OCI-LY3 (cell line): ENCODE data around the gene BANP.

Source experiments
- H2AFZ ChIP-seq: fragments of 200-600, 300-600 bp; shearing (Covaris generic); 2 replicates; pipeline ENCODE4 v1.6.0; 2014; ENCODE audit warnings: antibody characterized with exemption, low read depth, low read length
- H3K27ac ChIP-seq: fragments of 200-600, 300-600 bp; sonication (generic); 2 replicates; pipeline ENCODE4 v1.5.1; 2014; ENCODE audit warnings: mild to moderate bottlenecking, low read length, moderate library complexity, mixed read lengths
- H3K27me3 ChIP-seq: fragments of 200-600, 300-600 bp; sonication (generic); 2 replicates; pipeline ENCODE4 v1.6.1; 2014; ENCODE audit warnings: low read depth, low read length, mixed read lengths
- H3K36me3 ChIP-seq: fragments of 200-600, 300-600 bp; sonication (generic); replicated peaks from 2 replicates; pipeline ENCODE3; 2014; ENCODE audit warnings: low read depth, low read length, mixed read lengths
- H3K4me1 ChIP-seq: fragments of 300-600, 200-600 bp; sonication (generic); 2 replicates; pipeline ENCODE4 v1.6.1; 2014; ENCODE audit warnings: low read length, mixed read lengths
- H3K4me2 ChIP-seq: fragments of 200-600, 300-600 bp; sonication (generic); 2 replicates; pipeline ENCODE4 v1.6.1; 2014; ENCODE audit warnings: low read length, mixed read lengths
- H3K4me3 ChIP-seq: fragments of 300-600, 200-600 bp; sonication (generic); 2 replicates; pipeline ENCODE4 v1.5.1; 2014; ENCODE audit warnings: antibody characterized with exemption, mild to moderate bottlenecking, low read length, moderate library complexity
- H3K79me2 ChIP-seq: fragments of 300-600, 200-600 bp; shearing (Covaris generic); 2 replicates; pipeline ENCODE4 v1.6.1; 2014; ENCODE audit warnings: mild to moderate bottlenecking, low read length, mixed read lengths
- H3K9ac ChIP-seq: fragments of 300-600, 200-600 bp; shearing (Covaris generic); 2 replicates; pipeline ENCODE4 v1.6.0; 2014; ENCODE audit warnings: mild to moderate bottlenecking, low read length, moderate library complexity
- H3K9me3 ChIP-seq: fragments of 200-600, 300-600 bp; shearing (Covaris generic); 2 replicates; pipeline ENCODE4 v1.6.1; 2014; ENCODE audit warnings: low read length, mixed read lengths; ENCODE audit not compliant: insufficient read depth
- H4K20me1 ChIP-seq: fragments of 200-600, 300-600 bp; sonication (generic); 2 replicates; pipeline ENCODE4 v1.6.1; 2016; ENCODE audit warnings: low read length, mixed read lengths; ENCODE audit not compliant: insufficient read depth
- CTCF ChIP-seq: fragments of 200-600, 300-600 bp; sonication (generic); IDR thresholded peaks from 2 replicates; pipeline ENCODE4 v1.5.1; 2014; ENCODE audit warnings: antibody characterized with exemption, low read length, low read depth
- EZH2phosphoT487 ChIP-seq: fragments of 200-600 bp; shearing (Covaris generic); IDR thresholded peaks from 2 replicates; pipeline ENCODE4 v1.6.1; 2018; ENCODE audit warnings: antibody characterized with exemption, mixed run types, low read depth

BANP gene

DNA sequence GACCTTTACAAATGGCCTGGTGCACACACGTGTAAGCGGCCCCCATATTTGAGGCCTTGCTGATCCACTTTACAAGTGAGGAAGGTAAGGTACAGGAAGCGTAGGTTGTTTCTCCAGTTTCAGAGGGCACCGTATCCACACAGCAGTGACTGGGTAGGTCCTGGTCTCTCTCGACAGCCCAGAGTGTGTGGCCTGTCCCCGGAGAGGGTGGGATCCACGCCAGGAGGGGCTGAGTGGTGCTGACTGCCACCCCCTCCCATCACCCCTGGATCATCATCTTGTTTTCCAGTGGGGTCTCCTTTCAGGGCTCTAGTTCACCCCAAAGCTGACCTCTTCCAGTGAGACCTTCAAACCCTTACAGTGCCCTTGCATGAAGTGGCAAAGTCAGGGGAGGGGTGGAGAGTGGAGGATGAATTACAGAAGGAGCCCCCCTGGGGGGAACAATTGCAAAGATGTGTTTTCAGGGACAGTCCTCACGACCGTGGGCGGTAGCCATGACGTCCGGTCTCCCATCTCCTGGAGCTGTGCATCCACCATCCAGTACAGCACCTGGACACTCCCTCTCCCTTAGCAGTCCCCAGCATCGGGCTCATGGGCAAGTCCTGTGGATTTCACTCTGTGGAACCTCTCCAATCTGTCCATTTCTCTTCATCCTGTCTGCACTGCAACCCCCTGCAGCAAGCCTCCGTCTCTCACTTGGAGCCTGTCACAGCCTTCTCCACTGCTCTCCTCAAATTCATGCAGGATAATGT, 4.5 kb upstream of the BANP start:
- Histone ChIP-seq H3K4me1 (peaks cover 8% of the 10 kb centered on the region), H4K20me1 (no peaks in the 10 kb centered on the region), H3K27ac (no peak overlapping the region), H3K27me3 (no peaks in the 10 kb centered on the region), H3K4me2 (no peak overlapping the region), H3K4me3 (no peak overlapping the region), H3K9ac (no peak overlapping the region), H3K79me2 (peaks cover 3% of the 10 kb centered on the region), H3K9me3 (no peaks in the 10 kb centered on the region), H3K36me3 (no peaks in the 10 kb centered on the region), H2AFZ (no peak overlapping the region)
- TF ChIP-seq CTCF (no peak), EZH2phosphoT487 (no peak)

DNA sequence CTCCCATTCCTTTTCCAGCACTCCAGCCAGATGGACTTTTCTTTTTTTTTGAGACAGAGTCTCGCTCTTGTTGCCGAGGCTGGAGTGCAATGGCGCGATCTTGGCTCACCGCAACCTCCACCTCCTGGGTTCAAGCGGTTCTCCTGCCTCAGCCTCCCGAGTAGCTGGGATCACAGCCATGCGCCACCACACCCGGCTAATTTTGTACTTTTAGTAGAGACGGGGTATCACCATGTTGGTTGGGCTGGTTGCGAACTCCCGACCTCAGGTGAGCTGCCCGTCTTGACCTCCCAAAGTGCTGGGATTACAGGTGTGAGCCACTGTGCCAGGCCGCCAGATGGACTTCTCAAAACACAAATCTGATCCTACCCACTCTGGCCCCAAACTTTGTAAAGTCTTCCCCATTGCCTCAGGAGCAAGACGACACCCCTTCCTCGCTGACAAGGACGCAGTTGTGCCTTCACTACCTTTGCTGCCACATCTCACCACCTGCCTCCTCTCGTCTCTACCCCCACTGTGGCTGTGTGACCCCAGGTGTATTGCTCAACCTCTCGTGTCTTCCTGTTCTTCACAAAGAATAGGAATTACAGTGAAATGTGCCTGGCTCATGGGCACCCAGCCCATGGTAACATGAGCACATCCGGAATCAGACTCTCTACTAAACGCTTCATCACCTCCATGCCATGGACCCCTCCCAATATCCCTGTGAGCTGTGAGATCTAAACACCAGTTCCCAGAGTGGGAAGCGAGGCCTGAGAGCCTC, 3.7 kb upstream of the BANP start:
- peaks cover 11% of the 10 kb centered on the region for H3K79me2 ChIP-seq
- no peaks in the 10 kb centered on the region for H3K27me3 ChIP-seq
- no peaks in the 10 kb centered on the region for H4K20me1 ChIP-seq
- H3K36me3 ChIP-seq = no peaks in the 10 kb centered on the region
- TF ChIP-seq CTCF (no peak), EZH2phosphoT487 (no peak)
- no peak overlapping the region for H3K4me2 ChIP-seq
- H3K4me1 ChIP-seq = peaks cover 11% of the 10 kb centered on the region
- H3K4me3 ChIP-seq = no peak overlapping the region
- H3K9me3 ChIP-seq = no peaks in the 10 kb centered on the region
- H2AFZ ChIP-seq = no peak overlapping the region
- H3K9ac ChIP-seq = no peak overlapping the region
- H3K27ac ChIP-seq = no peak overlapping the region

GRCh38 chr16:87948119-87948545, 3.1 kb upstream of the BANP start:
- H2AFZ ChIP-seq = no peak overlapping the region

More at GRCh38 chr16:87948119-87948545, 3.1 kb upstream of the BANP start:
- Histone ChIP-seq H3K36me3 (no peaks in the 10 kb centered on the region), H3K9me3 (no peaks in the 10 kb centered on the region), H3K27ac (no peak overlapping the region), H3K4me1 (peaks cover 15% of the 10 kb centered on the region), H3K27me3 (no peaks in the 10 kb centered on the region), H3K9ac (no peak overlapping the region), H3K79me2 (peaks cover 17% of the 10 kb centered on the region), H4K20me1 (no peaks in the 10 kb centered on the region), H3K4me3 (no peak overlapping the region), H3K4me2 (no peak overlapping the region)
- no peak for TF ChIP-seq CTCF
- no peak for TF ChIP-seq EZH2phosphoT487
